Ureter (tissue), 1 donor: ENCODE measurements around the gene SORT1. TPM values are rescaled to one million over a fixed set of nuclear protein-coding genes. Genes with fewer than 3 reads are reported as not detected.
"Not testable (repeated sequence)": the region's sequence is repeated elsewhere in the genome, so short reads cannot be mapped to it uniquely, and the experiment has no call there.

Experiments
- DNase-seq: peaks from one replicate; pipeline ENCODE4 v3.0.0-alpha.2; 2020; ENCODE audit warnings: low spot score
- total RNA-seq: library from RNA; stranded (reverse); gene quantifications from one replicate; pipeline ENCODE4 v1.2.4, GENCODE V29; 2023
- donor health status: DM: yes; HTN: yes; CAD: no.

The SORT1 gene
- 63.8 TPM for total RNA-seq

- peak; percentile 78 for DNase-seq
These were observed at the start of gene SORT1 for GRCh38 chr1:109397581-109398342. SORT1 (minus strand) TSS chr1:109397918; CDS start chr1:109397892, 26 bp downstream.

GRCh38 chr1:109445949-109446695, 48.4 kb upstream of the SORT1 start:
- DNase-seq: not testable (repeated sequence)

- no peak for DNase-seq
These were observed 46.6 kb upstream of the SORT1 start for GRCh38 chr1:109444346-109444745.

GRCh38 chr1:109443476-109443875, 45.8 kb upstream of the SORT1 start:
- no peak for DNase-seq

GRCh38 chr1:109441069-109441468, 43.4 kb upstream of the SORT1 start:
- DNase-seq: no peak

GRCh38 chr1:109438798-109439297, 41.1 kb upstream of the SORT1 start:
- DNase-seq: no peak

- DNase-seq: no peak
These were observed 36.8 kb upstream of the SORT1 start for GRCh38 chr1:109434484-109434883.

- no peak for DNase-seq
These were observed 35.6 kb upstream of the SORT1 start for GRCh38 chr1:109433322-109433721.

- no peak for DNase-seq
These were observed 34.6 kb upstream of the SORT1 start for GRCh38 chr1:109432336-109432735.

- DNase-seq: no peak
These were observed 29.4 kb upstream of the SORT1 start for GRCh38 chr1:109427171-109427467.

- peak; percentile 98 for DNase-seq
These were observed 28.8 kb upstream of the SORT1 start, which contains the start of gene PSMA5 for GRCh38 chr1:109426281-109427170. PSMA5 (minus strand) TSS chr1:109426448; CDS start chr1:109426330, 118 bp downstream.

- peak; percentile 62 for DNase-seq
These were observed 27.9 kb upstream of the SORT1 start for GRCh38 chr1:109425391-109426280.

GRCh38 chr1:109423498-109423897, 25.8 kb upstream of the SORT1 start:
- no peak for DNase-seq

GRCh38 chr1:109412551-109412950, 14.8 kb upstream of the SORT1 start:
- no peak for DNase-seq

- no peak for DNase-seq
These were observed 7.1 kb upstream of the SORT1 start for GRCh38 chr1:109404838-109405237.

- no peak for DNase-seq
These were observed 4.3 kb upstream of the SORT1 start for GRCh38 chr1:109402025-109402424.

GRCh38 chr1:109400035-109400655, 2.4 kb upstream of the SORT1 start:
- no peak for DNase-seq

GRCh38 chr1:109399326-109399957, 1.7 kb upstream of the SORT1 start:
- no peak for DNase-seq

GRCh38 chr1:109398343-109399225, 866 bp upstream of the SORT1 start:
- DNase-seq: no peak
